ENCODE data around the gene TSSK6.

Gene TSSK6

GRCh38 chr19:19492026-19492610 is 23.2 kb downstream of the TSSK6 start:
- in situ Hi-C loops (cut with HindIII; ENCODE audit: low pct_unique_long_range_greater_than_20kb, low sequenced_read_pairs) = no loop called here
- DNase-seq (ENCODE audit: low read depth in 1 of 2, low spot score in 1 of 2) = no peak
- no peak for TF ChIP-seq JUND (IDR thresholded peaks at IDR 0.05; ENCODE audit: low read depth)

GRCh38 chr19:19491321-19492025 is 23.9 kb downstream of the TSSK6 start:
- in situ Hi-C loops (cut with HindIII; ENCODE audit: low pct_unique_long_range_greater_than_20kb, low sequenced_read_pairs) = no loop called here
- DNase-seq (ENCODE audit: low read depth in 1 of 2, low spot score in 1 of 2) = no peak
- TF ChIP-seq JUND (IDR thresholded peaks at IDR 0.05; ENCODE audit: low read depth) = no peak

GRCh38 chr19:19490214-19490968 is 25.0 kb downstream of the TSSK6 start:
- TF ChIP-seq JUND (IDR thresholded peaks at IDR 0.05; ENCODE audit: low read depth) = no peak
- in situ Hi-C loops (cut with HindIII; ENCODE audit: low pct_unique_long_range_greater_than_20kb, low sequenced_read_pairs) = no loop called here
- DNase-seq (ENCODE audit: low read depth in 1 of 2, low spot score in 1 of 2) = peak; percentile 69 to 76

- in situ Hi-C loops (cut with HindIII; ENCODE audit: low pct_unique_long_range_greater_than_20kb, low sequenced_read_pairs) = no loop called here
- DNase-seq (ENCODE audit: low read depth in 1 of 2, low spot score in 1 of 2) = no peak
- no peak for TF ChIP-seq JUND (IDR thresholded peaks at IDR 0.05; ENCODE audit: low read depth)
These were observed 25.5 kb downstream of the TSSK6 start for GRCh38 chr19:19489804-19490204.

GRCh38 chr19:19488875-19489690 is 26.3 kb downstream of the TSSK6 start:
- no peak for TF ChIP-seq JUND (IDR thresholded peaks at IDR 0.05; ENCODE audit: low read depth)
- DNase-seq (ENCODE audit: low read depth in 1 of 2, low spot score in 1 of 2) = peak in 1 of 2 experiments; percentile 76
- in situ Hi-C loops (cut with HindIII; ENCODE audit: low pct_unique_long_range_greater_than_20kb, low sequenced_read_pairs) = no loop called here

GRCh38 chr19:19487950-19488874 is 27.1 kb downstream of the TSSK6 start:
- no peak for TF ChIP-seq JUND (IDR thresholded peaks at IDR 0.05; ENCODE audit: low read depth)
- in situ Hi-C loops (cut with HindIII; ENCODE audit: low pct_unique_long_range_greater_than_20kb, low sequenced_read_pairs) = no loop called here
- DNase-seq (ENCODE audit: low read depth in 1 of 2, low spot score in 1 of 2) = no peak

GRCh38 chr19:19487077-19487949 is 28.0 kb downstream of the TSSK6 start:
- in situ Hi-C loops (cut with HindIII; ENCODE audit: low pct_unique_long_range_greater_than_20kb, low sequenced_read_pairs) = no loop called here
- TF ChIP-seq JUND (IDR thresholded peaks at IDR 0.05; ENCODE audit: low read depth) = no peak
- no peak for DNase-seq (ENCODE audit: low read depth in 1 of 2, low spot score in 1 of 2)

GRCh38 chr19:19486343-19487076 is 28.8 kb downstream of the TSSK6 start:
- no peak for TF ChIP-seq JUND (IDR thresholded peaks at IDR 0.05; ENCODE audit: low read depth)
- DNase-seq (ENCODE audit: low read depth in 1 of 2, low spot score in 1 of 2) = no peak
- in situ Hi-C loops (cut with HindIII; ENCODE audit: low pct_unique_long_range_greater_than_20kb, low sequenced_read_pairs) = no loop called here

GRCh38 chr19:19485998-19486290 is 29.4 kb downstream of the TSSK6 start:
- no peak for TF ChIP-seq JUND (IDR thresholded peaks at IDR 0.05; ENCODE audit: low read depth)
- in situ Hi-C loops (cut with HindIII; ENCODE audit: low pct_unique_long_range_greater_than_20kb, low sequenced_read_pairs) = no loop called here
- DNase-seq (ENCODE audit: low read depth in 1 of 2, low spot score in 1 of 2) = no peak

- no peak for TF ChIP-seq JUND (IDR thresholded peaks at IDR 0.05; ENCODE audit: low read depth)
- in situ Hi-C loops (cut with HindIII; ENCODE audit: low pct_unique_long_range_greater_than_20kb, low sequenced_read_pairs) = no loop called here
- DNase-seq (ENCODE audit: low read depth in 1 of 2, low spot score in 1 of 2) = no peak
These were observed 30.0 kb downstream of the TSSK6 start for GRCh38 chr19:19485161-19485997.

Measured in T47D (cell line).